Measurements from ENCODE around the gene CARD11.

The CARD11 gene

GRCh38 chr7:2858621-2859020 is 185.0 kb downstream of the CARD11 start:
- no peak for ATAC-seq
- TF ChIP-seq ZNF8 (CRISPR knock-in tag; IDR thresholded peaks at IDR 0.05) = no peak
- no peak for TF ChIP-seq PPARA (CRISPR knock-in tag; IDR thresholded peaks at IDR 0.05; ENCODE audit: borderline replicate concordance)
- no peak for TF ChIP-seq ISL1 (CRISPR knock-in tag; IDR thresholded peaks at IDR 0.05)
- no peak for TF ChIP-seq CSDC2 (CRISPR knock-in tag; IDR thresholded peaks at IDR 0.05)
- TF ChIP-seq SNAI2 (CRISPR knock-in tag; IDR thresholded peaks at IDR 0.05) = no peak
- TF ChIP-seq BACH2 (CRISPR knock-in tag; IDR thresholded peaks at IDR 0.05; ENCODE audit: borderline replicate concordance) = no peak
- no peak for TF ChIP-seq TOX (CRISPR knock-in tag; IDR thresholded peaks at IDR 0.05; ENCODE audit: borderline replicate concordance)
- TF ChIP-seq ZC3H10 (CRISPR knock-in tag; IDR thresholded peaks at IDR 0.05) = no peak
- TF ChIP-seq TSHZ2 (CRISPR knock-in tag; IDR thresholded peaks at IDR 0.05) = no peak
- no peak for TF ChIP-seq GLIS3 (CRISPR knock-in tag; IDR thresholded peaks at IDR 0.05)
- no peak for TF ChIP-seq ZFP30 (CRISPR knock-in tag; IDR thresholded peaks at IDR 0.05)
- no peak for TF ChIP-seq POU6F1 (CRISPR knock-in tag; IDR thresholded peaks at IDR 0.05; ENCODE audit: borderline replicate concordance, low read depth)
- no peak for TF ChIP-seq PATZ1 (CRISPR knock-in tag; IDR thresholded peaks at IDR 0.05; ENCODE audit: borderline replicate concordance)
- no peak for TF ChIP-seq ZNF70 (CRISPR knock-in tag; IDR thresholded peaks at IDR 0.05)
- no peak for TF ChIP-seq ESRRG (CRISPR knock-in tag; IDR thresholded peaks at IDR 0.05)
- no peak for TF ChIP-seq RARB (CRISPR knock-in tag; IDR thresholded peaks at IDR 0.05)
- TF ChIP-seq ZFP3 (CRISPR knock-in tag; IDR thresholded peaks at IDR 0.05) = no peak
- TF ChIP-seq TCF4 (CRISPR knock-in tag; IDR thresholded peaks at IDR 0.05; ENCODE audit: borderline replicate concordance) = no peak

GRCh38 chr7:2856388-2857169 is 187.1 kb downstream of the CARD11 start:
- ATAC-seq = no peak; the same call in 2 of the 3 replicates
- no peak for TF ChIP-seq TOX (CRISPR knock-in tag; IDR thresholded peaks at IDR 0.05; ENCODE audit: borderline replicate concordance)
- no peak for TF ChIP-seq CREB5 (CRISPR knock-in tag; IDR thresholded peaks at IDR 0.05; ENCODE audit: low read depth)
- no peak for TF ChIP-seq ZFP30 (CRISPR knock-in tag; IDR thresholded peaks at IDR 0.05)
- TF ChIP-seq ZC3H10 (CRISPR knock-in tag; IDR thresholded peaks at IDR 0.05) = no peak
- TF ChIP-seq PPARA (CRISPR knock-in tag; IDR thresholded peaks at IDR 0.05; ENCODE audit: borderline replicate concordance) = no peak
- TF ChIP-seq ESRRG (CRISPR knock-in tag; IDR thresholded peaks at IDR 0.05) = no peak
- TF ChIP-seq GLIS3 (CRISPR knock-in tag; IDR thresholded peaks at IDR 0.05) = no peak
- no peak for TF ChIP-seq OSR1 (CRISPR knock-in tag; IDR thresholded peaks at IDR 0.05)
- no peak for TF ChIP-seq CSDC2 (CRISPR knock-in tag; IDR thresholded peaks at IDR 0.05)
- TF ChIP-seq ZNF70 (CRISPR knock-in tag; IDR thresholded peaks at IDR 0.05) = no peak
- TF ChIP-seq CSRNP3 (CRISPR knock-in tag; IDR thresholded peaks at IDR 0.05) = no peak
- no peak for TF ChIP-seq ISL1 (CRISPR knock-in tag; IDR thresholded peaks at IDR 0.05)
- TF ChIP-seq BACH2 (CRISPR knock-in tag; IDR thresholded peaks at IDR 0.05; ENCODE audit: borderline replicate concordance) = no peak
- TF ChIP-seq TCF4 (CRISPR knock-in tag; IDR thresholded peaks at IDR 0.05; ENCODE audit: borderline replicate concordance) = no peak
- TF ChIP-seq ZNF8 (CRISPR knock-in tag; IDR thresholded peaks at IDR 0.05) = no peak
- no peak for TF ChIP-seq ZFP3 (CRISPR knock-in tag; IDR thresholded peaks at IDR 0.05)
- TF ChIP-seq POU6F1 (CRISPR knock-in tag; IDR thresholded peaks at IDR 0.05; ENCODE audit: borderline replicate concordance, low read depth) = no peak

All from SK-N-SH treated with all-trans-retinoic acid at 6 μM for 48 hours (cell line).